Type B pancreatic cell (in vitro differentiated cells): ENCODE data around the gene RNU6-8. TPM values are rescaled to one million over a fixed set of nuclear protein-coding genes. Genes with fewer than 3 reads are reported as not detected.

Source experiments
- DNase-seq: peaks from one replicate; pipeline ENCODE4 v3.0.0; 2021; ENCODE audit warnings: mixed read lengths; ENCODE audit not compliant: unreplicated experiment; ENCODE audit errors: extremely low spot score
- H3K27ac Mint-ChIP-seq: 2 replicates; pipeline ENCODE4 v1.8.0; 2021; ENCODE audit warnings: mild to moderate bottlenecking, mixed read lengths
- H3K27me3 Mint-ChIP-seq: 2 replicates; pipeline ENCODE4 v1.8.0; 2021; ENCODE audit warnings: mixed read lengths
- H3K36me3 Mint-ChIP-seq: 2 replicates; pipeline ENCODE4 v1.8.0; 2021; ENCODE audit warnings: mixed read lengths
- H3K4me1 Mint-ChIP-seq: one replicate; pipeline ENCODE4 v1.8.0; 2021; ENCODE audit warnings: mixed read lengths; ENCODE audit not compliant: unreplicated experiment
- H3K4me3 Mint-ChIP-seq: 2 replicates; pipeline ENCODE4 v1.8.0; 2021; ENCODE audit warnings: mild to moderate bottlenecking, mixed read lengths
- H3K9me3 Mint-ChIP-seq: 2 replicates; pipeline ENCODE4 v1.8.0; 2021; ENCODE audit warnings: mixed read lengths
- total RNA-seq: library from RNA; stranded (reverse); gene quantifications from 2 replicates; pipeline ENCODE4 v1.2.1, GENCODE V29; 2021; ENCODE audit warnings: low replicate concordance
- TF ChIP-seq, protein P1 (sequence below): fragments of 200-600 bp; sonication (generic); conservative IDR thresholded peaks from 2 replicates; pipeline ENCODE4 v1.5.0; 2021; ENCODE audit warnings: antibody characterized with exemption, mild to moderate bottlenecking

Gene RNU6-8
- total RNA-seq, 1 donor from 2014 or later = not detected

DNA sequence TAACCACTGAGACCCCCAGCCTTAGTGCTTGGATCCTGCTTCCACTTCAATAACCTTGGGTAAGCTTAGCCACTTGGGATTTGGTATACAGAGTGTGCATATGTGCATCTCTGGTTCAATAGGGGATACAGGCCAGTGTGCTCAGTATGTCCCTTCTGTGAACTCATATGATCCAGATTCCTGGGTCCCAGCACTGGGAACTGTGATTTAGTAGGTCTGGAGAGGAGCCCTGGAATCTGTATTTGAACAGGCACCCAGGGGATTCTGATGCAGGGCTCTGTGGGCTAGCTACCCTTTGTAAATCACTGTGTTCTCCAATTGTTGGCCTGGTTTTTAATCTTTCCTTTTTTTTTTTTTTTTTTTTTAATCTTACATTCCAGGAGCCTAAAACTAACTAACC is 9.8 kb upstream of the RNU6-8 start:
- TF ChIP-seq, protein P1, sequence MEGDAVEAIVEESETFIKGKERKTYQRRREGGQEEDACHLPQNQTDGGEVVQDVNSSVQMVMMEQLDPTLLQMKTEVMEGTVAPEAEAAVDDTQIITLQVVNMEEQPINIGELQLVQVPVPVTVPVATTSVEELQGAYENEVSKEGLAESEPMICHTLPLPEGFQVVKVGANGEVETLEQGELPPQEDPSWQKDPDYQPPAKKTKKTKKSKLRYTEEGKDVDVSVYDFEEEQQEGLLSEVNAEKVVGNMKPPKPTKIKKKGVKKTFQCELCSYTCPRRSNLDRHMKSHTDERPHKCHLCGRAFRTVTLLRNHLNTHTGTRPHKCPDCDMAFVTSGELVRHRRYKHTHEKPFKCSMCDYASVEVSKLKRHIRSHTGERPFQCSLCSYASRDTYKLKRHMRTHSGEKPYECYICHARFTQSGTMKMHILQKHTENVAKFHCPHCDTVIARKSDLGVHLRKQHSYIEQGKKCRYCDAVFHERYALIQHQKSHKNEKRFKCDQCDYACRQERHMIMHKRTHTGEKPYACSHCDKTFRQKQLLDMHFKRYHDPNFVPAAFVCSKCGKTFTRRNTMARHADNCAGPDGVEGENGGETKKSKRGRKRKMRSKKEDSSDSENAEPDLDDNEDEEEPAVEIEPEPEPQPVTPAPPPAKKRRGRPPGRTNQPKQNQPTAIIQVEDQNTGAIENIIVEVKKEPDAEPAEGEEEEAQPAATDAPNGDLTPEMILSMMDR = no peak
- Mint-ChIP-seq H3K27ac (no peak overlapping the region), H3K27me3 (no peaks in the 10 kb centered on the region)

DNA sequence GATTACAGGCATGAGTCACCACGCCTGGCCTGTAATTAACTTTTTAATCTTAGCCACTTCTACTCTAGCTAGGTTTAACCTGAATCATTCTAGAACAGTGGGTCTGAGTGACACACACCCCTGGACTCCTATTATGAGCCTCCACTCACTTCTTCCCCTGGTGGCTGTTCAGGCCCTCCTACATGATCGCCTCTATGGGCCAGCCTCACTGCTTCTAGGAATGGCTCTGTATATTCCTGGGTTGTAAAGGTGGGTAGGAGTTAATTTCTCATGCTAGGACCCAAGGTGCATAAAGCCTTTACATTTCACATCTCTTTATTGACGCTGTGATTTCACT is 8.0 kb upstream of the RNU6-8 start:
- H3K9me3 Mint-ChIP-seq = no peaks in the 10 kb centered on the region
- H3K27ac Mint-ChIP-seq = no peak overlapping the region
- H3K4me1 Mint-ChIP-seq = no peaks in the 10 kb centered on the region
- TF ChIP-seq, protein P1 = no peak
- H3K36me3 Mint-ChIP-seq = no peaks in the 10 kb centered on the region
- peaks cover 5% of the 10 kb centered on the region for H3K27me3 Mint-ChIP-seq
- DNase-seq = no peak
- no peak overlapping the region for H3K4me3 Mint-ChIP-seq

More for the DNA sequence above, 9.8 kb upstream of the RNU6-8 start:
- no peak for DNase-seq
- H3K9me3 Mint-ChIP-seq = no peaks in the 10 kb centered on the region
- H3K36me3 Mint-ChIP-seq = no peaks in the 10 kb centered on the region
- no peak overlapping the region for H3K4me3 Mint-ChIP-seq
- H3K4me1 Mint-ChIP-seq = no peaks in the 10 kb centered on the region

DNA sequence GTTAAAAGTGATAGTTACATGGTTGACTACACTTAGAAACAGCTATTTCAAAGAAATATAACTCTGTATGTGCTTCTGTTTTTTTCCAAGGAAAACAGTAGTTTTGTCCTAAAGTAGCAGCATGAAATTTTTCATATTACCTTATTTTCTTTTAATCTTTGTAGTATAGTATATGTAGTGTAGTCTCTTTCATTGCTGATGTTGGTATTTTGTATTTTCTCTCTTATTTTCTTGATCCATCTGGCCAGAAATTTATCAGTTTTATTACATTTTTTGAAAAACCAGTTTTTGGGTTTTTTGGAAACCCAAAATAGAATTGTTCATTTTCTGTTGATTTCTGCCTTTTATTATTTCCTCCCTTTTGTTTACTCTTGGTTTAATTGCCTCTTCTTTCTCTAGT is 6.4 kb upstream of the RNU6-8 start:
- TF ChIP-seq, protein P1 = no peak
- DNase-seq = no peak
- Mint-ChIP-seq H3K27me3 (peaks cover 5% of the 10 kb centered on the region), H3K9me3 (no peaks in the 10 kb centered on the region), H3K4me1 (no peaks in the 10 kb centered on the region), H3K36me3 (no peaks in the 10 kb centered on the region), H3K27ac (no peak overlapping the region), H3K4me3 (no peak overlapping the region)

DNA sequence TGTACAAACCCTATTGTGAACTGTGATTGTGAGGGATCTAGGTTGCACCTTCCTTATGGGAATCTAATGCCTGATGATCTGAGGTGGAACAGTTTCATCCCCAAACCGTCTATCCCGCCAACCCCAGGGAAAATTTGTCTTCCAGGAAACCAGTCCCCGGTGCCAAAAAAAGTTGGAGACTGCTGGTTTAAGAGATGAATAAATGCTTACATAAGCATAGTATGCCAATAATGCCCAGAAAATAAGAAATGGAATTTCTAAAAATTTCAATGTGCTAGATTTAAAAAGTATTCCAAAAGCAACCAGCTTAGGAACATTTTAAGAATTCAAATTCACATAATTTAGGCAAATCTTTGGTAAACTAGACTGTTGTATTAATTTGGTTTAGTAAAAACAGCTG is 5.4 kb upstream of the RNU6-8 start:
- H3K4me3 Mint-ChIP-seq = no peak overlapping the region
- no peak overlapping the region for H3K27ac Mint-ChIP-seq
- peaks cover 5% of the 10 kb centered on the region for H3K27me3 Mint-ChIP-seq
- no peaks in the 10 kb centered on the region for H3K4me1 Mint-ChIP-seq
- TF ChIP-seq, protein P1 = no peak
- no peaks in the 10 kb centered on the region for H3K9me3 Mint-ChIP-seq
- H3K36me3 Mint-ChIP-seq = no peaks in the 10 kb centered on the region
- no peak for DNase-seq

DNA sequence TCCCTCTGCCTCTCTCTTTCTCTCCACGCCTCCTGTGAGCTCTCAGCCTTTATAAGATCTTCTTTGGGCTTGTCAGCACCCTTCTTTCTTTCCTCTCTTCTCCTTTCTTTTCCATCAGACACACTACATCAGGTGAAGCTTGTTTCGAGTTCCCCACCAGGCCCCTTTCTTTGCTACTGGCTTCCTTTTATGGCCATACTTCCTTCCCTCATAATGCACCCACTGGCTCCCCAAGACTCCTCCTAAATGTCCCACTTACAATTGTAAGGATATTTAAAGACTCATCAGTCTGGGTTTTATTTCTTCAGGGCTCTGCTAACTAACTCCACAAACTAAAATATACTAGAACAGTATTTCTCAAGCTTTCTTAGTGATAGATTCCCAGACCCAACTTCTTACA is 3.5 kb upstream of the RNU6-8 start:
- Mint-ChIP-seq H3K36me3 (no peaks in the 10 kb centered on the region), H3K4me1 (no peaks in the 10 kb centered on the region), H3K27me3 (peaks cover 8% of the 10 kb centered on the region), H3K4me3 (peak overlapping the region; percentile 33), H3K9me3 (no peaks in the 10 kb centered on the region), H3K27ac (peak overlapping the region; percentile 10)
- TF ChIP-seq, protein P1 = no peak
- no peak for DNase-seq

DNA sequence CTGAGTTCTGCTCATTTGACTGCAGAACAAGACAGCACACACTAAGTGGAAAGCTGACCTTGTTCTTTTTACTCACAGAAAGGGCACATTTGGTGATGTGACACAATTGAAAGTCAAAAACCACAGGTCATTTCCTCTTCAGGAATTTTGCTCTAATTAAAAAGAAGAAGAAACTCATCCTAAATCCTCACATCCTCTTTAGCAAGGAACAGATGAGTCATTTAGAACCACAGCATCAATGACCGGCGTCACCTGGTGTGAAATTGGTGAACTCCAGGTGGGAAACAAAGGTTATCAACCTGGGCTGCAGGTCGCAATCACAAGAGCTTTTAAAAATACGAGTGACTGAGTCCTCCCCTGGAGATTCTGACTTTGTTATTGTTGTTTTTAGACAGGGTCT is 2.9 kb upstream of the RNU6-8 start:
- Mint-ChIP-seq H3K4me3 (peak overlapping the region; percentile 38), H3K4me1 (peaks cover under 1% of the 10 kb centered on the region), H3K27ac (no peak overlapping the region), H3K9me3 (no peaks in the 10 kb centered on the region), H3K36me3 (no peaks in the 10 kb centered on the region), H3K27me3 (peaks cover 8% of the 10 kb centered on the region)
- TF ChIP-seq, protein P1 = no peak
- no peak for DNase-seq
